GM23338 (cell line): ENCODE data around the gene MAP2K5. TPM values are rescaled to one million over a fixed set of nuclear protein-coding genes. Genes with fewer than 3 reads are reported as not detected.
A peak's percentile ranks its signal among the peaks of the same experiment; 100 is the strongest.

Experiments
- ATAC-seq: fragments of 200-7000 bp; cut with Tn5 transposase; 3 replicates; pipeline ENCODE4 v1.9.1; 2020
- DNase-seq: peaks from one replicate; pipeline ENCODE4 v3.0.0-alpha.2; 2015; ENCODE audit warnings: low spot score
- H2AFZ ChIP-seq: fragments of 200-600 bp; sonication (generic); 2 replicates; pipeline ENCODE4 v1.8.0; 2016; ENCODE audit warnings: antibody characterized with exemption, mild to moderate bottlenecking, moderate library complexity
- H3F3A ChIP-seq: fragments of 200-600 bp; sonication (generic); replicated peaks from 2 replicates; pipeline ENCODE4 v1.8.0; 2017; ENCODE audit warnings: antibody characterized with exemption, mixed run types, low read depth
- H3K27ac ChIP-seq: fragments of 200-600 bp; sonication (generic); 2 replicates; pipeline ENCODE4 v1.6.1; 2016; ENCODE audit warnings: low read depth
- H3K27me3 ChIP-seq: fragments of 200-600 bp; sonication (generic); 2 replicates; pipeline ENCODE4 v1.8.0; 2016; ENCODE audit warnings: mild to moderate bottlenecking, mixed run types, moderate library complexity; ENCODE audit not compliant: insufficient read depth
- H3K36me3 ChIP-seq: fragments of 200-600 bp; sonication (generic); 2 replicates; pipeline ENCODE4 v1.8.0; 2016; ENCODE audit warnings: mild to moderate bottlenecking; ENCODE audit not compliant: insufficient read depth
- H3K4me1 ChIP-seq: fragments of 200-600 bp; sonication (generic); 2 replicates; pipeline ENCODE4 v1.8.0; 2016; ENCODE audit warnings: mild to moderate bottlenecking, moderate library complexity; ENCODE audit not compliant: insufficient read depth
- H3K4me2 ChIP-seq: fragments of 200-600 bp; sonication (generic); 2 replicates; pipeline ENCODE4 v1.7.1; 2017; ENCODE audit warnings: mixed run types
- H3K4me3 ChIP-seq: fragments of 200-600 bp; sonication (generic); 2 replicates; pipeline ENCODE4 v1.6.1; 2016; ENCODE audit warnings: mixed run types
- H3K79me2 ChIP-seq: fragments of 200-600 bp; sonication (generic); replicated peaks from 2 replicates; pipeline ENCODE4 v1.8.0; 2017; ENCODE audit warnings: mild to moderate bottlenecking; ENCODE audit not compliant: insufficient read depth
- H3K9me2 ChIP-seq: fragments of 200-600 bp; sonication (generic); 2 replicates; pipeline ENCODE4 v1.8.0; 2017; ENCODE audit not compliant: insufficient read depth
- H4K20me1 ChIP-seq: fragments of 200-600 bp; sonication (generic); replicated peaks from 2 replicates; pipeline ENCODE4 v1.8.0; 2017; ENCODE audit warnings: mild to moderate bottlenecking; ENCODE audit not compliant: insufficient read depth
- H3K27ac Mint-ChIP-seq: 2 replicates; pipeline ENCODE4 v1.8.0; 2020; ENCODE audit warnings: inconsistent platforms, mild to moderate bottlenecking, moderate library complexity, mixed read lengths
- H3K27me3 Mint-ChIP-seq: 3 replicates; pipeline ENCODE4 v1.8.0; 2022; ENCODE audit warnings: low read depth, mild to moderate bottlenecking, moderate library complexity, mixed read lengths, inconsistent platforms; ENCODE audit not compliant: insufficient read depth, poor library complexity
- H3K36me3 Mint-ChIP-seq: 3 replicates; pipeline ENCODE4 v1.8.0; 2021; ENCODE audit warnings: low read depth, mild to moderate bottlenecking, inconsistent platforms, moderate library complexity, mixed read lengths
- H3K4me1 Mint-ChIP-seq: 3 replicates; pipeline ENCODE4 v1.8.0; 2020; ENCODE audit warnings: mild to moderate bottlenecking, inconsistent platforms, mixed read lengths
- H3K4me3 Mint-ChIP-seq: 3 replicates; pipeline ENCODE4 v1.8.0; 2021; ENCODE audit warnings: moderate library complexity, mild to moderate bottlenecking, inconsistent platforms, mixed read lengths
- H3K9me3 Mint-ChIP-seq: 3 replicates; pipeline ENCODE4 v1.8.0; 2020; ENCODE audit warnings: moderate library complexity, mild to moderate bottlenecking, inconsistent platforms, mixed read lengths
- CREB1 ChIP-seq: fragments of 250-450 bp; sonication (Bioruptor Pico); IDR thresholded peaks from 2 replicates; pipeline ENCODE4 v1.5.0; 2020; ENCODE audit warnings: low read depth, mild to moderate bottlenecking, moderate library complexity
- ETS1 ChIP-seq: IDR thresholded peaks from 2 replicates; pipeline ENCODE4 v1.6.1; 2016; ENCODE audit warnings: antibody characterized with exemption
- EZH2 ChIP-seq: fragments of 200-600 bp; sonication (generic); IDR thresholded peaks from one replicate; pipeline ENCODE4 v1.8.0; 2017; ENCODE audit warnings: antibody characterized with exemption, mild to moderate bottlenecking, low read depth; ENCODE audit not compliant: unreplicated experiment
- EZH2phosphoT487 ChIP-seq: fragments of 200-600 bp; sonication (generic); IDR thresholded peaks from one replicate; pipeline ENCODE4 v1.8.1; 2018; ENCODE audit warnings: antibody characterized with exemption; ENCODE audit not compliant: unreplicated experiment
- NANOG ChIP-seq: IDR thresholded peaks from 2 replicates; pipeline ENCODE4 v1.6.1; 2016; ENCODE audit warnings: antibody characterized with exemption, borderline replicate concordance
- REST ChIP-seq: IDR thresholded peaks from one replicate; pipeline ENCODE4 v1.6.1; 2018; ENCODE audit warnings: antibody characterized with exemption; ENCODE audit not compliant: unreplicated experiment
- ZNF114 ChIP-seq: fragments of 250-450 bp; sonication (Bioruptor Pico); IDR thresholded peaks from 2 replicates; pipeline ENCODE4 v1.5.0; 2020; ENCODE audit warnings: mild to moderate bottlenecking, moderate library complexity
- ZNF331 ChIP-seq: fragments of 250-450 bp; sonication (Bioruptor Pico); IDR thresholded peaks from 2 replicates; pipeline ENCODE4 v1.5.0; 2020; ENCODE audit warnings: low read depth, mild to moderate bottlenecking, moderate library complexity
- polyA plus RNA-seq: library from polyadenylated mRNA; unstranded; fragments of >200 nt; fragmentation: Nextera tagmentation; extraction: Ambion mirVana; gene quantifications from 2 replicates; pipeline ENCODE4 v1.2.1, GENCODE V29; 2016
- total RNA-seq: library from RNA; depleted of rRNA; stranded (reverse); fragments of >200 nt; shearing (Covaris generic); gene quantifications from 2 replicates; pipeline ENCODE4 v1.2.3, GENCODE V29; 2014
- TF ChIP-seq, protein P1 (sequence below), 2 experiments: fragments of 200-600 bp in 1 of 2; sonication (generic) in 1 of 2; conservative IDR thresholded peaks; 2 replicates each; pipeline versions ENCODE4 v1.5.1 to v1.6.1; 2016 to 2017; ENCODE audit warnings: antibody characterized with exemption in 2 of 2, low read depth in 2 of 2, mild to moderate bottlenecking in 2 of 2, moderate library complexity in 1 of 2

The MAP2K5 gene
- total and polyA plus RNA-seq, 2 experiments from 2014 or later = 6.5 to 13.6 TPM

GRCh38 chr15:67781907-67782690 lies 239.6 kb downstream of the MAP2K5 start:
- peak overlapping the region; percentile 15; the same call in 1 of the 2 replicates for H3K27ac Mint-ChIP-seq
- no peak for TF ChIP-seq ZNF114 (CRISPR knock-in tag)
- no peak for TF ChIP-seq EZH2
- no peak for TF ChIP-seq EZH2phosphoT487
- no peaks in the 10 kb centered on the region for H3K27me3 Mint-ChIP-seq
- H3K27ac ChIP-seq = peak overlapping the region; percentile 53
- H3K36me3 Mint-ChIP-seq = no peaks in the 10 kb centered on the region
- peaks cover 38% of the 10 kb centered on the region for H3K4me1 ChIP-seq
- H3K27me3 ChIP-seq = no peaks in the 10 kb centered on the region
- H3K9me3 Mint-ChIP-seq = no peaks in the 10 kb centered on the region
- no peak overlapping the region for H3K4me3 Mint-ChIP-seq
- ATAC-seq (peak; percentile 55), DNase-seq (no peak)
- H3K79me2 ChIP-seq = no peaks in the 10 kb centered on the region
- no peaks in the 10 kb centered on the region for H3K9me2 ChIP-seq
- H4K20me1 ChIP-seq = no peaks in the 10 kb centered on the region
- H3K4me2 ChIP-seq = peak overlapping the region; percentile 61
- no peaks in the 10 kb centered on the region for H3K36me3 ChIP-seq
- peaks cover 52% of the 10 kb centered on the region for H3K4me1 Mint-ChIP-seq
- 0 out of 2 replicates have a peak overlapping the region, but pooled peaks have one; percentile 24 for H2AFZ ChIP-seq
- H3K4me3 ChIP-seq = no peak overlapping the region
- H3F3A ChIP-seq = 0 out of 2 replicates have a peak, but pooled peaks cover 4% of the 10 kb centered on the region

DNA sequence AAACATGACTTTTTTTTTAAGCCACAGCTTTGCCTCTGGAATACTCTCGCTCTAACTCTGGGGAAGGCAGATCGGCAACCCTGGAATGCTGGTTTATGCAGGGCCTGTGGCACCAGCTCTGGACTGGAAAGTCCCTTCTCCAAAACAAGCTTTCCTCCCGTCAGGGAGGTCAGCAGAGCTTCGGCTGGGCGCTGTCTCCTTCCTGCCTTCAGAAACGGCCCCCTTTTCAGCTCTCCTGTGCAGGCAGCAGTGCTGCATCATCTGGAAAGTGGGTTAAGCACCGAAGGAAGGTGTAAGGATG lies 240.1 kb downstream of the MAP2K5 start:
- Mint-ChIP-seq H3K4me1 (peaks cover 53% of the 10 kb centered on the region), H3K36me3 (no peaks in the 10 kb centered on the region), H3K27ac (0 out of 2 replicates have a peak overlapping the region, but pooled peaks have one; percentile 15), H3K9me3 (no peaks in the 10 kb centered on the region), H3K4me3 (no peak overlapping the region), H3K27me3 (no peaks in the 10 kb centered on the region)
- H3K79me2 ChIP-seq = no peaks in the 10 kb centered on the region
- no peaks in the 10 kb centered on the region for H4K20me1 ChIP-seq
- DNase-seq (peak; percentile 64), ATAC-seq (peak; percentile 84)
- H3K4me2 ChIP-seq = peak overlapping the region; percentile 61; the same call in 1 of the 2 replicates
- no peaks in the 10 kb centered on the region for H3K27me3 ChIP-seq
- H3F3A ChIP-seq = 0 out of 2 replicates have a peak, but pooled peaks cover 4% of the 10 kb centered on the region
- no peaks in the 10 kb centered on the region for H3K9me2 ChIP-seq
- 0 out of 2 replicates have a peak overlapping the region, but pooled peaks have one; percentile 24 for H2AFZ ChIP-seq
- no peak overlapping the region for H3K4me3 ChIP-seq
- H3K36me3 ChIP-seq = no peaks in the 10 kb centered on the region
- H3K4me1 ChIP-seq = peaks cover 42% of the 10 kb centered on the region
- H3K27ac ChIP-seq = peak overlapping the region; percentile 53
- no peak for TF ChIP-seq REST
- no peak for TF ChIP-seq ZNF331 (CRISPR knock-in tag)
- no peak for TF ChIP-seq CREB1 (CRISPR knock-in tag)
- TF ChIP-seq EZH2 = no peak
- no peak for TF ChIP-seq ZNF114 (CRISPR knock-in tag)
- TF ChIP-seq EZH2phosphoT487 = no peak
- no peak for TF ChIP-seq NANOG
- TF ChIP-seq, protein P1, sequence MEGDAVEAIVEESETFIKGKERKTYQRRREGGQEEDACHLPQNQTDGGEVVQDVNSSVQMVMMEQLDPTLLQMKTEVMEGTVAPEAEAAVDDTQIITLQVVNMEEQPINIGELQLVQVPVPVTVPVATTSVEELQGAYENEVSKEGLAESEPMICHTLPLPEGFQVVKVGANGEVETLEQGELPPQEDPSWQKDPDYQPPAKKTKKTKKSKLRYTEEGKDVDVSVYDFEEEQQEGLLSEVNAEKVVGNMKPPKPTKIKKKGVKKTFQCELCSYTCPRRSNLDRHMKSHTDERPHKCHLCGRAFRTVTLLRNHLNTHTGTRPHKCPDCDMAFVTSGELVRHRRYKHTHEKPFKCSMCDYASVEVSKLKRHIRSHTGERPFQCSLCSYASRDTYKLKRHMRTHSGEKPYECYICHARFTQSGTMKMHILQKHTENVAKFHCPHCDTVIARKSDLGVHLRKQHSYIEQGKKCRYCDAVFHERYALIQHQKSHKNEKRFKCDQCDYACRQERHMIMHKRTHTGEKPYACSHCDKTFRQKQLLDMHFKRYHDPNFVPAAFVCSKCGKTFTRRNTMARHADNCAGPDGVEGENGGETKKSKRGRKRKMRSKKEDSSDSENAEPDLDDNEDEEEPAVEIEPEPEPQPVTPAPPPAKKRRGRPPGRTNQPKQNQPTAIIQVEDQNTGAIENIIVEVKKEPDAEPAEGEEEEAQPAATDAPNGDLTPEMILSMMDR (conservative IDR thresholded peaks at IDR 0.05; ENCODE audit: low read depth in 2 of 2) = no peak
- TF ChIP-seq ETS1 = no peak
